Ishikawa (cell line): ENCODE data around the gene DNAJC15.

Source experiments
- CEBPB ChIP-seq: IDR thresholded peaks from 2 replicates; pipeline ENCODE4 v1.6.1; 2012
- CREB1 ChIP-seq: IDR thresholded peaks from 2 replicates; pipeline ENCODE4 v1.6.1; 2012; ENCODE audit warnings: low read depth
- EGR1 ChIP-seq: IDR thresholded peaks from 2 replicates; pipeline ENCODE4 v1.6.1; 2012
- EP300 ChIP-seq: IDR thresholded peaks from 2 replicates; pipeline ENCODE4 v1.6.1; 2012; ENCODE audit warnings: borderline replicate concordance
- FOXM1 ChIP-seq: IDR thresholded peaks from 2 replicates; pipeline ENCODE4 v1.6.1; 2012; ENCODE audit warnings: low read depth, borderline replicate concordance
- MAX ChIP-seq: IDR thresholded peaks from 2 replicates; pipeline ENCODE4 v1.6.1; 2012
- NFIC ChIP-seq: IDR thresholded peaks from 2 replicates; pipeline ENCODE4 v1.6.1; 2012
- RAD21 ChIP-seq: IDR thresholded peaks from 2 replicates; pipeline ENCODE4 v1.6.1; 2012; ENCODE audit warnings: low read depth
- REST ChIP-seq: IDR thresholded peaks from 2 replicates; pipeline ENCODE4 v1.6.1; 2012; ENCODE audit warnings: low read depth, mild to moderate bottlenecking
- TAF1 ChIP-seq: IDR thresholded peaks from 2 replicates; pipeline ENCODE4 v1.6.1; 2012; ENCODE audit warnings: low read depth, mild to moderate bottlenecking
- TCF12 ChIP-seq: IDR thresholded peaks from 2 replicates; pipeline ENCODE4 v1.6.1; 2012; ENCODE audit warnings: low read depth
- TEAD4 ChIP-seq: IDR thresholded peaks from 2 replicates; pipeline ENCODE4 v1.6.1; 2012
- USF1 ChIP-seq: IDR thresholded peaks from 2 replicates; pipeline ENCODE4 v1.6.1; 2012
- YY1 ChIP-seq: IDR thresholded peaks from 2 replicates; pipeline ENCODE4 v1.6.1; 2012; ENCODE audit warnings: low read depth
- ZBTB7A ChIP-seq: IDR thresholded peaks from 2 replicates; pipeline ENCODE4 v1.6.1; 2012; ENCODE audit warnings: low read depth

Gene DNAJC15

GRCh38 chr13:43041369-43041921 lies 18.1 kb downstream of the DNAJC15 start:
- TF ChIP-seq CREB1, result no peak
- TF ChIP-seq NFIC, result no peak
- no peak for TF ChIP-seq EP300
- no peak for TF ChIP-seq MAX
- TF ChIP-seq USF1, result no peak
- TF ChIP-seq EGR1, result no peak
- TF ChIP-seq TAF1, result no peak
- no peak for TF ChIP-seq TEAD4
- no peak for TF ChIP-seq CEBPB
- no peak for TF ChIP-seq TCF12
- TF ChIP-seq YY1, result no peak

GRCh38 chr13:43042410-43042921 lies 19.1 kb downstream of the DNAJC15 start:
- TF ChIP-seq TAF1, result no peak
- no peak for TF ChIP-seq TCF12
- TF ChIP-seq CEBPB, result no peak
- TF ChIP-seq USF1, result no peak
- TF ChIP-seq TEAD4, result no peak
- no peak for TF ChIP-seq MAX
- no peak for TF ChIP-seq EGR1
- no peak for TF ChIP-seq CREB1
- no peak for TF ChIP-seq REST
- no peak for TF ChIP-seq FOXM1
- TF ChIP-seq RAD21, result no peak
- no peak for TF ChIP-seq NFIC
- no peak for TF ChIP-seq EP300

- TF ChIP-seq NFIC, result no peak
These were observed 21.4 kb downstream of the DNAJC15 start for GRCh38 chr13:43044720-43045301.

GRCh38 chr13:43045302-43045773 lies 22.0 kb downstream of the DNAJC15 start:
- TF ChIP-seq CEBPB, result peak; percentile 67; the same call in 1 of the 2 replicates

GRCh38 chr13:43046259-43046658 lies 22.9 kb downstream of the DNAJC15 start:
- TF ChIP-seq RAD21, result no peak
- TF ChIP-seq TCF12, result no peak

- TF ChIP-seq TEAD4 (0 out of 2 replicates have a peak, but pooled peaks have one; percentile 13), ZBTB7A (no peak)
These were observed 31.7 kb downstream of the DNAJC15 start for GRCh38 chr13:43054803-43055802.

- no peak for TF ChIP-seq CREB1
- TF ChIP-seq TEAD4, result no peak
- TF ChIP-seq EGR1, result no peak
- TF ChIP-seq EP300, result no peak
- no peak for TF ChIP-seq USF1
- TF ChIP-seq REST, result no peak
- no peak for TF ChIP-seq CEBPB
- TF ChIP-seq FOXM1, result no peak
- TF ChIP-seq ZBTB7A, result no peak
- TF ChIP-seq MAX, result no peak
- no peak for TF ChIP-seq TCF12
- TF ChIP-seq NFIC, result no peak
- TF ChIP-seq YY1, result no peak
- no peak for TF ChIP-seq TAF1
- no peak for TF ChIP-seq RAD21
These were observed 34.4 kb downstream of the DNAJC15 start for GRCh38 chr13:43057653-43058317.
